ENCODE measurements around the gene SMAD6.
"Not testable (repeated sequence)": the region's sequence is repeated elsewhere in the genome, so short reads cannot be mapped to it uniquely, and the experiment has no call there.

SMAD6 gene

DNA sequence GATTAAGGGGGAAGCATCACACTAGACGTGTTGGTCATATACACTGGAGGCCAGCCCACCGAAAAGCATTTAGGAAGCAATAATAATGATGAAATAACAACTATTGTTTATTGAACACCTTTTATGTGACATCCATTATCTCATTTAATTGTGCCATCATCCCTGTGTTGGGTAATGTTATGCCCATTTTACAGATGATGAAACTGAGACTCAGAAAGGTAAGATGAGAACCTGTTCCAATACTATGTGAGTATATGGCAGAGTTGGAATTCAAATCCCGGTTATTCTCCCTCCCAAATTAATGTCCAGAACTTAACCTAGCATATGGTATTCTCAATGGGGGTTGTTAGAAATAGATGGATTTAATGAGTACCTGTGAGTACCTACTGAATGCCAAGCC lies 99.2 kb downstream of the SMAD6 start:
- no peak for DNase-seq

DNA sequence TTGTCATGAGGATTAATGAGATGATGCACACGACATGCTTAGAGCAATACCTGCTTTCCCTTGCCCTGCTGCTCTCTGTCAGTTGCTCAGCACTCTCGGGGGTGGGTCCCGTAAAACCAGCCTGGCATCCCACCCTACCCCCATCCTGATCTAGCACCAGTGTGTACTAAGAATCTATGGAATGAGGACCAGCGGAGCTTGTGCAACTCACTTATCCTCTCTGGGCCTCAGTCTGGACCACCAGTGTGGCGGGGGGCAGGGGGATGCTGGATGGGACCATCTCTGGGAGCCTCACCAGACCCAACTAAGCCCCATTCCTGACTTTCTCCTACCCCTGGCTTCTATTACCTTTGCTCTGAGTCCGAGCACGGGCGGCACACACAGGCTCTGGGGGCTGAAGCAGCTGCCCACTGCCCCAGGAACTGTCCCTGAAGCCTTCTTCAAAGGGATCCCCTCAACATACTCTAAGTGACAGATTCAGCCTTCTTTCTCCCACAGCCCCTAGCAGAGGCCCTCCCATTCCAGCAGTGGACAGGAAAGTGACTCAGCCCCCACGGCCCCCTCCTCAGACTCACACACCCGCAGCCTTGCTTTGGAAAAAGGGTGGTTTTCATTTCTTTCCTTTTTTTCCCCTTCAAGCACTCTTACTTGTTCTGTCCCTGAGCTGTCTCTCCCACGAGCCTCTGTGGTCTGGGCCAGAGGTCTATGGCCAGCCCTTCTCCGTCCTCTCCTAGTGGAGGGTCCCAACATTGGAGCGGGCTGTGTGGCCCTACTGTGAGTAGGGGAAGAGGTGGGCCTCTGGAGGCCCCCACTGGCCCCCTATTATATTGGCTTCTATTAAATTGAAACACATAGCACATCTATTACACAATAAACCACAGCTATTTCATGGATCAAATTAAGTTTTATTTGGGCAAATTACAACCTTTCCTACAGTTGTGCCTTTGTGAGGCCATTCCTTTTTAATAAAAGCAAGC lies 100.3 kb downstream of the SMAD6 start:
- DNase-seq: no peak

DNA sequence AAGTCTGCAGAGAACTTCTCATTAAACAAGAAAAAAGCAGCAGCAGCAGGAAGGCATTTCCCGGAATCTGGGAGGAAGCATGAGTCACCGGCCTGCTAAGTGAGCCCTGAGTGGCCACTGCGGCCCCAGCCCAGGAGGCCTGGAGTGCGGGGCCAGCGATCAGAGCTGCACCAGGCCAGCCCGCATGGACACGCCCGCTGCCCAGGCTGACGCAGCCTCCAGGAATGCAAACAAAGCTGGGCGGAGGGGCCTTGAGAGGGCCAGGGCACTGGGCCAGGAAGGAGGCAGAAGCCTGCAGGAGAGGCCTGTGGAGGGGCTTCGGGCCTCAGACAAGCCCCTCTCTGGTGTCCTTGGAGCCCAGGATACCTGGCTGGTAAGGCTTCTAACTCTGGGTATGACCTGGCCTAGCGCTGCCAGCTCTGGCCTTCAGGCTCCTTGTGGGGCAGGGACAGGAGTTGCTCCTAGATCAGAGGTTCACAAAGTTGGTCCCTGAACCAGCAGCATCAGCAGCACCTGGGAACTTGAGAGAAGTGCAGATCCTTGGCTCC lies 101.2 kb downstream of the SMAD6 start:
- DNase-seq: no peak

DNA sequence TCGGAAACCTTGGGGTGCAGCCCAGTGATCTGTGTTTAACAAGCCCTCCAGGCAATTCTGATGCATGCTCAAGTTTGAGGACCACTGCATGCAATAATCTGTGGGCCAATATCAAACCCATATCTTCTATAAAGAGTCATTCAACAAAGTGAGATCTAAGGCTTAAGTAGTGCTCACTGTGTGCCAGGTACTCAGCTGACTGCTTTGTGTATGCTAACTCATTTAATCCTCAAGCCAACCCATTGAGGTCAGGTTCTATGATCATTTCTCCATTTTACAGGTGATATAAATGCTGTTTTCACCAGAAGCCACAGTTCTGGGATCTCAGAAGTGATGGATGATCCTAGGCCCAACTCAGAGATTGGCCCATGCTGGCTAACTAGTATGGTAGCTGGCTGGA lies 101.7 kb downstream of the SMAD6 start:
- no peak for DNase-seq

DNA sequence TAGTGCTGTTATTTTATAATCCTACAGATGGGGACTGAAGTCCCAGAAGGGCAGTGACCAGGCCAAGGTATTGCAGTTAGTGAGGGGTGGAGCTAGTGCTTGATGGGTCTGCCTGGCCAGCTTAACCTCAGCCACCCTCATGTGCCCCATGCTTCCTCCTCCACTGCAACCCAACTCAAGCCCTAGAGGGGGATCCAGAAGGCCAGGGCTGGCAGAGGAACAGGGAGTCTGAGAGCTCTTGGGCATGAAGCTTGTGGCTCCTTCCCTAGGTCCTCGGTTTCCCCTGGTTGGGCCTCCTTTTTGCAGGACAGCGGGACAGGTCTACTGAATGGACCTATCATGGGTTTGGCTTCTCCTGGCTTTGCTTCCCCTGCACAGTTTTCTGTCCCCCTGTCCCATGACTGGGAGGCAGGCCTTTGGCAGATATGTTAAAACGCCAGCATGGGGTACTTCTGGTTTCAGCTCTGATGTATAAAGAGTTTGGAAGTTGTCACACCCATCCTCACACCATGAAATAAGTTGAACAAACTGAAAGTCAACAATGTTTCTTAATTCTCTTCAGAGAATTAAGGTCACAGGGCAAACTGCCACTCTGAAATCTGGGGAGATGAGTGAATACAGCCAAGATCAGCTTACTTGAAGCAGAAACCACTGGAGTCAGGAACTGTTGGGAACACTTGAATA lies 103.3 kb downstream of the SMAD6 start:
- no peak for DNase-seq

DNA sequence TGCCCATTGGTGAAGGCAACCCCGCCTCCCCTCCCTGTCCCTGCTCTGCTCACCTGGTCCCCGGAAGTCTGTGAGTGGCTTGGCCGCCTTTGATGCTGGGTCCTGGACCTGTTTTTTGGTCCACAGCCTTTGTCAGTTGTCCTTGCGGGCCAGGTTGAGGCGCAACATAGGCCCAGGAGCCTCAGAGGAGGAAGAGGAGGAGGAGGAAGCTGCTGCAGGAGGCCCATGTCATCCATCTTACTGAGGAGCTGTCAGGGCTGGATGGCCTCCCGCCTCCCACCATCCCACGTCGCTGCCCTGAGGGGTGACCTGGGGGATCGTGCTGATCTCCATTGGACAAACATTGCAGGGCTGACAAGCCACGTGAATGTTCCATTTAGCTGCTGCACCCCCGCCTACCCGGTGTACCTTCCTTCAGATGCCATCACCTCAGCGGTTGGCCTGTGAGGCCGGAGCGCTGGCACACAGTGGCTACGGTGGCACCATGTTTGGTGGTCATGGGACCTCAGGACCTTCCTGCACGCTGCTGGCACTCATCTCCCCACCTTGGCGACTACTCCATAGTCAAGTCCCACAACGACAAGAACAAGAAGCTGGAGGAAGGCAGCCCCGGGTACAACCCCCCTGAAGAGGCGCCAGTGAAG lies 106.3 kb downstream of the SMAD6 start:
- no peak for DNase-seq

DNA sequence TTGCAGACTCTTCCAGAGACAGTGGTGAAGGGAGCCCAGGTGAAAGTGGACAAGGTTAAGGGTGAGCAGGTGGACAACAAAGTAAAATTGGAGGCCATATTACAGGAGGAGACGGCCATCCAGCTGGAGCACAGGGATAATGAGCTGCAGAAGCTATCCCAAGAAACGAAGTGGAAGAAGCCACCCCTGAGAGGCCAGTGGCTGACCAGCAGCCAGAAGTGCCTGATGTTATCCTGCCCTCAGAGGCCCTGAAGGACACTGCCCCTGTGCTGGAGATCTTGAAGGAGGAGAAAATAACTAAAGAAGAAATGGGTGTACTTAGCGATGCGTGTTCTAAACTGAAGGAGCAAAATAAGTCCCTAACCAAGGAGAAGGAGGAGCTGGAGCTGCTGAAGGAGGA lies 107.6 kb downstream of the SMAD6 start:
- no peak for DNase-seq

DNA sequence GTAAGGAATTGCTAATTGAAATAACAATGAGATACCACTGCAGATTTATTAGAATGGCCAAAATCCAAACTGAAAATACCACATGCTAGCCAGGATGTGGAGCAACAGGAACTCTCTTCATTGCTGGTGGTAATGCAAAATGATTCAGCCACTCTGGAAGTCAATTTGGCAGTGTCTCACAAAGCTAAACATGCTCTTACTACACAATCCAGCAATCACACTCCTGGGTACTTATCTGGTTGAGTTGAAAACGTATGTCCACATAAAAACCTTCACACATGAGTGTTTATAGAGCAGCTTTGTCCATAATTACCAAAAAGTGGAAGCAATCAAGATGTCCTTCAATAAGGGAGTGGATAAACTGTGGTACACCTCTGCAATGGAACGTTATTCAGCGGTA lies 113.3 kb downstream of the SMAD6 start:
- no peak for DNase-seq

DNA sequence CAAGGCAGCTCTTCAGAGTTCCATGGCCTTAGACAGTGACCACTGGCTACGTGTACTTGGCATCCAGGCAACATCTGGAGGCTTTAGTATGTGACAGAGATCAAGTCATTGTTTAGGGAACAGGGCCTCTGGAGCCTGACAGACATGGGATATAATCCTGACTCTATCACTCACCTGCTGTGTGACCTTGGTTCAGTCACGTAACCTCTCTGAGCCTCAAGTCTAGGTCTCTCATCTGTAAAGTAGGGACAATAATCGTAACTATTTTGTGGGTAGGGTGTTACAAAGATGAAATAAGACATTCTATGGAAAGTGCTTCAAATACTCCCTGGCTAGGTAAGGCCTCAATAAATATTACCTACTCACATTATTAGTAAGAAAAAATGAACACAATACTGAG lies 114.2 kb downstream of the SMAD6 start:
- DNase-seq: no peak

DNA sequence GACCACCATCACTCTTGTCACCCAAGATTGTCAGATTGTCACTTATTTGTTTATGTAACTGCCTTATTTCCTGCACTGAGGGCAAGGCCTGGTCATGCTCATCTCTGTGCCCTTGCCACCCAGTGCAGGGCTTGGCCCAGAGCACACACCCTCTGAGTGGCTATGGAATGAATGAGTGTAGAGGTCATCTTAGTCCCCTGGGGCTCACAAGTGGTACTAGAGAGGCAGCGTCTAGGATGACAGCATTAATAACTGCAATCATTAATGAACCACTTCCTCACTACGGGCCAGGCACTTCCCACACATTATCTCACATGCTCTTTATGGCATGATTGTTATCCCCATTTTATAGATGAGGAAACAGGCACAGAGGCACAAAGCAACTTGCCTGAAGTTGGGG lies 117.0 kb downstream of the SMAD6 start:
- DNase-seq: no peak

DNA sequence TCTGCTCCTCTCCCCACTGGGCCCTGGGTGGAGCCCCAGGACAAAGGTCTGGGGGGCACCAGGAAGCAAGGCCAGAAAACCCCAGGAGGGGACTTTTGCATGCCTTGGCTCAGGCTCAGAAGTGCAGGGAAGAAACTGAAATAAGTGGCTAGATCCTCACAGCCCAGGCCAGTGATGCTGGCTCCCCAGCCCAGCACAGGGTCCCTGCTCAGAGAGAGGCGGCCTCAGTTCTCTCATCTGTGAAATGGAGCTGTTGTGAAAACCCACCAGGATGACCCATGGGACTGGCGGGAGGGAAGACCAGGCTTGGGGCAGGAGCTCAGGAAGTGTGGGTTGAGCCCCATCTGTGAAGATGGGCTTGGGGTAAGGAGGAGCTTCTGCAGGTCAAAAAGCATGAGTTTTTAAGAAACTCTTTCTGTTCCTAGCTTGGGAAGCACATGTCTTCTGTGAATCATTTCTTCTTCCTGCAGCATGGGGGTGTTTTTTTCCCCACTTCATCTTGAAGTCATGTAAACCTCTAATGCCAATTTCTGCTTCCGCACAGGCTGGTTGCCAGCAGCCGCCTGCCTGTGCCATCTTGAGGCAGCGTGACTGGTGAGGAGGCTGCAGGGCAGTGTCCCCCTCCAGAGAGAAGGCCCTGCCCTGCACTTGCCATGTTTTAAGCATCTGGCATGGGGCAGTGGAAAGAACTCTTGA lies 118.6 kb downstream of the SMAD6 start:
- DNase-seq: no peak

DNA sequence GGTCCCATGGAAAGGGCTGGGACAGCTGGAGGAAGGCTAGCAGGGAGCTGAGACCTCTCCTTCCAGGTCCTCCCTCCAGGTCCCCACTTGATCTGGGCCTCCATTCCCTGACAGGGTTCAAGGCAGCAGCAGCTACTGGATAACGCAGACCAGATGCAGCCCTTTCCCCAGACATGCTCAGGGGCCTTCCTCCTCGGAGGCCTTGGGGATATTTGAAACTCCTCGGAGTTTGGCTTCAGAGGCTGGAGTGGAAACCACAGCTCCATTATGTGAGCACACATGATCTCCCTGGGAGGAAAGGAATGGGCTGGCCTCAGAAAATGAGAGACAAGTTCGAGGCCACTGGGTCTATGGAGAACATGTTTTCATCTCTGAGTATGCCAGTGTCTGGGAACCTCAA lies 119.3 kb downstream of the SMAD6 start:
- DNase-seq: no peak

DNA sequence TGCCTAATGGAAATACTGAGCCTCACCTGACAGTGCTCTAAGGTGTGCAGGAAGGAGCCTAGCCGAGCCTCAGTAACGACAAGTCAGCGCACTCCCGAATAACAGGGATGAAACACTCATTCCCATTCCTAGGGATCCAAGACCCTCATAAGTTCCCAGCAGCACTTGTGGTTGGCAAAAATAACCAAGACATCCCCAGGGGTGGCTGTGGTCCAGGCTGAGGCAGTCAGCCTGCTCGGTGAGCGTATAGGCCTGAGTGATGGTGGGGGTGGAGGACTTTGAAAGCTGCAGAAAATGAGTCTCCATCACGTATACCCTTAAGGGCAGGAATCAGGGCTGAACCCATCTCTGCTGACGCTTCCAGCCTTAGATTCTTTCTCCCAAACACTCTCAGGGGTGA lies 120.1 kb downstream of the SMAD6 start:
- no peak for DNase-seq

DNA sequence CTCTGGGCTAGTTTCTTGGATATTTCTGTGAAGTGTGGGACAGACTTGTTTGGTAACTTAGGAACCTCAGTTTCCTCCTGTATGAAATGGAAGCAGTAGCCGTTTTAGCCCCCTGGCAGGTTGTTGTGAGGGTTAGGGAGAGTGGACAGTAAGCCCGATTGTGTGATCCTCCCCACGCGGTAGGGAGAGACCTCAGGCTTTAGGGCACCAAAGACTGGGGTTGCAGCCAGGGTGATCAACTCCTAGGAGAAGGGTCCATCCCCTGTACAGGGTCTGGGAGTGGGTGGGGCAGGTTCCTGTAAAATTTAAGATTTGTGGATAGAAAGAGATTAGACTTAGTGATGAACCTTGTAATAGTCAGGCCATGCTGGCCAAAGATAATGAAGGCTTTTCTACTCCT lies 120.5 kb downstream of the SMAD6 start:
- no peak for DNase-seq

DNA sequence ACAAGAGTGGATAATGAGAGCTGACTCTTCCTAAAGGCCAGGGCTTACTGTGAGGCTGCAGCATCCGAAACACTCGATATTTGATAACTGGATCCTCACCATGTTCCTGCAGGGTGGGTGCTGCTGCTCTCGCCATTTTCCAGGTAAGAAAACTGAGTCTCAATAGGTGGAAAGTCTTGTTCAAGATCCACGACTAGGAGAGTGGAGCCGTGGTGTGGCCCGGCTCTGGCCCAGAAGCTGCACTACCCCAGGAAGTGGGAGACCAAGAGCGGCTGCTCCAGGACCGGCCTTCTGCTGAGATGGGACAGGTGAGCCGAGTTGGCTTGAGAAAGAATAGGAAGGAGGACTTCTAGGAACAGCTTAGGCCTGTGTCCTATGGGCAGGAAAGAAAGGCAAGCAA lies 121.6 kb downstream of the SMAD6 start:
- no peak for DNase-seq

DNA sequence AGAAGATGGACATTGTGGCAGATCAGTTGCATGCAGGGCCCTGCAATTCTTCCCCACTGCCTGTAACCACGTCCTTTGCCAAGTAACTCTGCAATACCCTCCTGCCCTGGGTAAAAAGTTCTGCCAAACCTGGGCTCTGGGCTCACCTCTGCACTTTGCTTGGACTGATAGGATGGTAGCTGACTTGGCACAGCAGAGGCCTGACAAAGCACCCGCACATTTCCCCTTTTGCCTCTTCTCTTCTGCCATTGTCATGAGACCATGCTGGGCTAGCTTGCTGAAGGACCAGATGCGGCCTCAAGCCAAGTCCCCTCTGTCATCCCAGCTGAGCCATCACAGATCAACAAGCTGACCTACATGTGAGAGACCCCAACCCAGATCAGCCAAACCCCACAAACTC lies 122.4 kb downstream of the SMAD6 start:
- DNase-seq: no peak

DNA sequence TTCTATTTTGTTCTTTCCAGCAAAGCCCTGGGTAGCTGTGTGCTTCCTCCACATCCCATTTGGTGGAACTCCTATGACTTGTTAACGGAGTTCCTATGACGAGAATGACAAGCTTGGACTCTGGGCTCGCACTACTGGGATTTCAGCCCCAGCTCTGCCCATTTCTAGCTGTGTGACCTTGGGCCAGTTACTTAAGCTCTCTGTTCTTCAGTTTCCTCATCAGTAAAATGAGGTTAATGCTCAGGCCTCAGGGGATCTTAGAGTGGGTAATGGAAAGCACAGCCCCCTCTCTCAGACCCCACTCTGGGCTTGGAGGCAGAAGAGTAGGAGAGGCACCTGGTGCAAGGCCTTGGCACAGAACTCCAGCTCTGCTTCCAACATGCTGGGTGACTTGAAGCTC lies 123.1 kb downstream of the SMAD6 start:
- no peak for DNase-seq

DNA sequence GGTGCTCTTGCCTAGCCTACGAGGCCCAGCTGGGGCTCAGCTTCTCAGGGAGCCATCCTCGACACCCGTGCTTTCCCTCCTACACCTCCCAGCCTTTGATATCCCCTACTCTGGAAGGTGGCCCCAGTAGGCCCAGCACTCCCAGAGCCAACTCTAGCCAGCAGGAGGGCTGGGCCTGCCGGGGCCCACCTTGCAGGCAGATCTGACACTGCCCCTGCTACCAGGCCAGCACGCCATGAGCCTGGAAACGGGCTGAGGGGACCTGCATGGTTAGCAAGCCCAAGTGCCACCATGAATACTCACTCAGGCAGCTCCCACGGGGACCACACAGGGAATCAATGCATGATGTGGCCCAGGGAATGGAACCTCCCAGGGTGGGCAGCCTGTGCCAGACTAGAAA lies 123.7 kb downstream of the SMAD6 start:
- no peak for DNase-seq

DNA sequence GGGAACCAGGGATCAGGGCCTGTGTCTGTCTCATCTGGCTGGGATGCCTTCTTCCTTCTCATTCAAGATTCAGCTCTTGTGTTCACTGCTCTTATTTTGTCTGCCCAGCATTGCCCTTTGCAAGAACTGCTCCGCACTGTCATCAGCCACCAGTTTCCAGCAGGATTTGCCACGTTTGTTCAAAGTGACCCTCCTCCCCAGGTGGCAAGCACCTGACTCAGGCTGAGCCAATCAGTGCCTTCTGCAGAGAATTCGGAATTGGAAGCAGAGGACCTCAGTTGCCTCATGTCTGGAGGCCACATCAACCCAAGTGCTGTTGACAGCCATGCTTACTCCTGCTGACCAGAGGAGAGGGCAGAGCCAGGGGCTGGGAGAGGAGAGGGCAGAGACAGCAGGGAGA lies 124.5 kb downstream of the SMAD6 start:
- no peak for DNase-seq

DNA sequence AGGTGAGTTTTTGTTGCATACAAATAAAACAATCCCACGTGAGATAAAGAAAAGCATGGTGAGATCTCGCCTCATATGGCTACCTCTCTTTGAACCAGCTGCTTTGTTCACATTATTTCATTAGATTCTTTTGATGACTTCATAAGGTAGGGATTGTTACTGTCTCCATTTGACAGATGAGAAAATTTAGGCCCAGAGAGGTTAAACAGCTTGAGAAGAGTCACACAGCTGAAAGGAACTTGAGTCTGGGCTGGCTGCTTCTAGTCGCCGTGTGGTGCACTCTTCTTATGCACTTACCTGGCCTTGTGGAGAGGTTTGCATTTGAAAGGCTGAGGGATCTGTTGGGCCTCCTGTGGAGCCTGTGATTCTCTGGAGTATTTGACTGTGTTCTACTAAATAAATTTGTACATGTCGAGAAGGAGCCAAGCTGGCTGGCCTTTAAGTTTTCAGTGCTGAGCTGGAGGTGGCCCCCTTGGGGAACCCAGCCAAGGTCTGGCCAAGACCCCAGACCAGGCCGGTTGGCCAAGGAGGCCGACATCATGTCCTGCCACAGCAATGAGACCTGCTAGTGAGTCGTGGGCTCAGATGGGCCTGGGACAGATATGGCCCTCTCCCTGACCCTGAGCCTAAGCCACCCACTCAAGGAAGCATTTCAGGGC lies 125.1 kb downstream of the SMAD6 start:
- no peak for DNase-seq

DNA sequence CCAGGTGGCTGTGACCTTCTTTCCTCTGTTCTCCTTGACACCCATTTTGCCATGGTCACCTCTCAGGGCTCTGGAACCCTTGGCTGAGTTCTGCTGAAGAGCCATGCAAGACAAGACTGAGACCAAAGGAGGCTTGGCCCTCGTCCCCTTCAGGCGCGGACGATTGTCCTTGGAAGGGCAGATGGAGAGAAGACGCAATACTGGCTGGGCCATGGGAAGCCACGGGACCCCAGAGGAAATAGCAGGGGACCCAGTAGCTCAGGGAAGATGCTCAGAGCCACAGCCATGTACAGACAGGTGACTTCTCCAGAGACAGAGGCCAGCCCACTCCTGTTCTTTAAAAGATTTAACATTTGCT lies 125.6 kb downstream of the SMAD6 start:
- no peak for DNase-seq

DNA sequence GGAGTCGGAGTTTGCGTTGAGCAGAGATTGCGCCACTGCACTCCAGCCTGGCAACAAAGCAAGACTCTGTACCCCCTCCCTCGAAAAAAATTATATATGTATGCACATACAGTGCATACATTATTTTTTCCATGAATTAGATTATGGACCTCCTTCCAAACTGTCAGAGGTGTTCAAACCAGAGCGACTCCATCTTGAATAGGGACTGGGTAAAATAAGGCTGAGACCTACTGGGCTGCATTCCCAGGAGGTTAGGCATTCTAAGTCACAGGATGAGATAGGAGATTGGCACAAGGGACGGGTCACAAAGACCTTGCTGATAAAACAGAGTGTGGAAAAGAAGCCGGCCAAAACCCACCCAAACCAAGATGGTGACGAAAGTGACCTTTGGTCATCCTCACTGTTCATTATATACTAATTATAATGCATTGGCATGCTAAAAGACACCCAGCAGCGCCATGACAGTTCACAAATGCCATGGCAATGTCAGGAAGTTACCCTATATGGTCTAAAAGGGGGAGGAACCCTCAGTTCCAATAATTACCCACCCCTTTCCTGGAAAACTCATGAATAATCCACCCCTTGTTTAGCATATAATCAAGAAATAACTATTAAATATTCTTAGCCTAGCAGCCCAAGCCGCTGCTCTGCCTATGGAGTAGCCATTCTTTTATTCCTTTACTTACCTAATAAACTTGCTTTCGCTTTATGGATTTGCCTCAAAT lies 126.9 kb downstream of the SMAD6 start:
- not testable (repeated sequence) for DNase-seq
